Endothelial cell of umbilical vein (primary cell): ENCODE results near the gene NEDD9. TPM values are rescaled to one million over a fixed set of nuclear protein-coding genes. Genes with fewer than 3 reads are reported as not detected.

Source experiments
- BruUV-seq: library from RNA; stranded (reverse); fragments of 400-500 nt; replicated peaks from 2 replicates; lab custom pipeline; 2021; lab: Mats Ljungman, UMichigan
- CTCF ChIA-PET: fragments of 300-600, 350-600 bp; sonication (Branson Sonifier 250); formaldehyde crosslinking; loops from one replicate; lab custom pipeline; 2021; ENCODE audit warnings: antibody characterized with exemption, inconsistent platforms; lab: Charles Lee
- POLR2A ChIA-PET: fragments of 300-600, 350-600 bp; sonication (Branson Sonifier 250); formaldehyde crosslinking; loops from one replicate; lab custom pipeline; 2021; ENCODE audit warnings: antibody characterized with exemption, inconsistent platforms; lab: Charles Lee
- DNase-seq: peaks from one replicate; pipeline ENCODE4 v3.0.0-alpha.2; 2011; ENCODE audit warnings: low read depth, low spot score
- FAIRE-seq: peaks from 2 replicates; lab custom pipeline; 2011; peaks lifted over from hg19 to GRCh38; lab: Jason Lieb, UNC
- H2AFZ ChIP-seq: 2 replicates; pipeline ENCODE4 v1.6.0; 2012; ENCODE audit warnings: low read depth, low read length, control low read depth, inconsistent platforms
- H3K27ac ChIP-seq: 2 replicates; pipeline ENCODE4 v1.5.1; 2011; ENCODE audit warnings: low read depth, mild to moderate bottlenecking, control low read depth, low read length, moderate library complexity; ENCODE audit not compliant: insufficient read depth
- H3K27me3 ChIP-seq, 2 experiments: 2 replicates each; pipeline versions ENCODE4 v1.6.0 to v1.6.1; 2011; ENCODE audit warnings: low read length in 2 of 2, mixed read lengths in 1 of 2; ENCODE audit not compliant: control insufficient read depth in 2 of 2, insufficient read depth in 2 of 2
- H3K36me3 ChIP-seq, 2 experiments: 2 replicates in 1 of 2; 3 replicates in 1 of 2; pipeline ENCODE4 v1.5.1; 2011; ENCODE audit warnings: low read length in 2 of 2, mild to moderate bottlenecking in 1 of 2, moderate library complexity in 1 of 2; ENCODE audit not compliant: control insufficient read depth in 2 of 2, insufficient read depth in 2 of 2; ENCODE audit errors: extremely low read depth in 1 of 2
- H3K4me1 ChIP-seq: 3 replicates; pipeline ENCODE4 v1.5.1; 2011; ENCODE audit warnings: mild to moderate bottlenecking, low read length; ENCODE audit not compliant: control insufficient read depth, insufficient read depth; ENCODE audit errors: extremely low read depth
- H3K4me2 ChIP-seq: 2 replicates; pipeline ENCODE4 v1.6.1; 2011; ENCODE audit warnings: low read length, control low read depth, mixed read lengths; ENCODE audit not compliant: insufficient read depth
- H3K4me3 ChIP-seq, 3 experiments: fragments of 200-600 bp in 1 of 3; sonication (generic), shearing (Covaris generic) in 1 of 3; replicated peaks in 1 of 3; 2 replicates each; pipeline ENCODE4 v1.5.1; 2011 to 2016; ENCODE audit warnings: control low read depth in 3 of 3, low read length in 3 of 3, mild to moderate bottlenecking in 2 of 3, inconsistent platforms in 1 of 3, low read depth in 1 of 3, moderate library complexity in 1 of 3; ENCODE audit not compliant: insufficient read depth in 1 of 3
- H3K79me2 ChIP-seq: 2 replicates; pipeline ENCODE4 v1.6.0; 2012; ENCODE audit warnings: low read length, inconsistent platforms; ENCODE audit not compliant: control insufficient read depth, insufficient read depth
- H3K9ac ChIP-seq: replicated peaks from 2 replicates; pipeline ENCODE3; 2011; ENCODE audit warnings: low read length, control low read depth; ENCODE audit not compliant: insufficient read depth; ENCODE audit errors: extremely low read depth
- H3K9me1 ChIP-seq: replicated peaks from 3 replicates; pipeline ENCODE4 v1.6.0; 2011; ENCODE audit warnings: mild to moderate bottlenecking, low read length; ENCODE audit not compliant: control insufficient read depth, insufficient read depth; ENCODE audit errors: extremely low read depth
- H3K9me3 ChIP-seq: replicated peaks from 2 replicates; pipeline ENCODE4 v1.5.1; 2012; ENCODE audit warnings: low read length, inconsistent platforms; ENCODE audit not compliant: control insufficient read depth, insufficient read depth
- H4K20me1 ChIP-seq: replicated peaks from 2 replicates; pipeline ENCODE3; 2011; ENCODE audit warnings: mild to moderate bottlenecking, low read length; ENCODE audit not compliant: control insufficient read depth, insufficient read depth; ENCODE audit errors: extremely low read depth
- EZH2 ChIP-seq: IDR thresholded peaks from 2 replicates; pipeline ENCODE4 v1.6.1; 2012; ENCODE audit warnings: borderline replicate concordance, low read depth, mild to moderate bottlenecking, moderate library complexity, low read length, inconsistent platforms; ENCODE audit not compliant: severe bottlenecking
- FOS ChIP-seq: IDR thresholded peaks from 2 replicates; pipeline ENCODE4 v1.6.1; 2011; ENCODE audit warnings: mild to moderate bottlenecking, low read length, moderate library complexity, borderline replicate concordance; ENCODE audit not compliant: insufficient read depth
- GATA2 ChIP-seq: IDR thresholded peaks from 2 replicates; pipeline ENCODE4 v1.7.0; 2011; ENCODE audit warnings: low read depth, mild to moderate bottlenecking, moderate library complexity, mixed read lengths, low read length; ENCODE audit not compliant: insufficient read length, insufficient read depth
- JUN ChIP-seq: IDR thresholded peaks from 2 replicates; pipeline ENCODE4 v1.6.1; 2011; ENCODE audit warnings: borderline replicate concordance, low read depth; ENCODE audit not compliant: insufficient read length, insufficient read depth
- MAX ChIP-seq: IDR thresholded peaks from 2 replicates; pipeline ENCODE4 v1.6.1; 2011; ENCODE audit not compliant: insufficient read depth, insufficient read length
- MYC ChIP-seq: IDR thresholded peaks from one replicate; pipeline ENCODE4 v1.6.1; 2011; ENCODE audit warnings: mild to moderate bottlenecking, low read depth, low read length
- POLR2A ChIP-seq: IDR thresholded peaks from 2 replicates; pipeline ENCODE4 v1.6.1; 2012; ENCODE audit warnings: low read depth, mild to moderate bottlenecking, control low read depth, low read length
- POLR2AphosphoS5 ChIP-seq: IDR thresholded peaks from 2 replicates; pipeline ENCODE4 v1.6.1; 2012; ENCODE audit warnings: low read depth, mild to moderate bottlenecking, control low read depth, low read length, moderate library complexity; ENCODE audit not compliant: insufficient read depth
- dilution Hi-C: fragments of 300-500 bp; cut with MboI; formaldehyde crosslinking; loops from one replicate; pipeline ENCODE4 v1.15.0; 2019; ENCODE audit warnings: low sequenced_read_pairs; ENCODE audit not compliant: extremely low pct_ligation_motif_present
- intact Hi-C: fragments of 100-400 bp; cut with micrococcal nuclease; formaldehyde crosslinking; loops from one replicate; pipeline ENCODE4 v1.10.0; 2022
- polyA plus RNA-seq, 4 experiments: library from polyadenylated mRNA; depleted of rRNA in 3 of 4; stranded (reverse) in 3 of 4; unstranded in 1 of 4; fragments of >200 nt; gene quantifications; 2 replicates each; pipeline versions ENCODE4 v1.2.1 to v1.2.3, GENCODE V29; 2011 to 2012; ENCODE audit warnings: missing spikeins in 1 of 4
- total RNA-seq: library from RNA; stranded (reverse); gene quantifications from 2 replicates; pipeline ENCODE4 v1.2.3, GENCODE V29; 2021
- TF ChIP-seq, protein P1 (sequence below), 2 donors: IDR thresholded peaks; 1 replicate in 1 of 2; 2 replicates in 1 of 2; pipeline ENCODE4 v1.5.1; 2011; ENCODE audit warnings: low read length in 2 of 2, mild to moderate bottlenecking in 2 of 2, moderate library complexity in 2 of 2, control low read depth in 1 of 2, inconsistent platforms in 1 of 2, low read depth in 1 of 2; ENCODE audit not compliant: insufficient read depth in 1 of 2; ENCODE audit errors: extremely low read depth in 1 of 2

Gene NEDD9
- total and polyA plus RNA-seq, 2 donors (not counting 3 experiments of a cell fraction or from before 2014, with no cell fraction given): 55.2 to 61.0 TPM

GRCh38 chr6:11218102-11218442 lies 14.4 kb downstream of the NEDD9 start:
- H3K36me3 ChIP-seq: peaks cover 0 to 4% of the 10 kb centered on the region in 2 experiments
- H3K4me3 ChIP-seq: no peak overlapping the region
- no peaks in the 10 kb centered on the region for H3K9me3 ChIP-seq
- H3K4me2 ChIP-seq: peak overlapping the region; percentile 37
- ChIA-PET POLR2A (interaction anchor here (1.0 kb wide), 1 partner anchor 136 kb away, joined by 3 read pairs; no protein-coding TSS in a partner anchor), CTCF (interaction anchor here (0.7 to 1.6 kb wide), 6 partner anchors 12 to 279 kb away, joined by 3 to 6 read pairs (median 4); partner anchors contain the start of gene NEDD9)
- no peaks in the 10 kb centered on the region for H3K9me1 ChIP-seq
- FAIRE-seq: no peak
- peaks cover 74% of the 10 kb centered on the region for H3K79me2 ChIP-seq
- DNase-seq: no peak
- dilution Hi-C loops (no loop called here), intact Hi-C loops (loop anchor here (1.0 to 10.0 kb wide), 8 partner anchors 11 to 1367 kb away; partner anchors contain the start of genes HIVEP1 and SMIM13)
- no peaks in the 10 kb centered on the region for H3K27me3 ChIP-seq
- peaks cover 96% of the 10 kb centered on the region for H3K4me1 ChIP-seq
- H4K20me1 ChIP-seq: no peaks in the 10 kb centered on the region
- H3K9ac ChIP-seq: peak overlapping the region; percentile 77
- peak overlapping the region; percentile 91 for H3K27ac ChIP-seq
- no TSS peak for BruUV-seq
- TF ChIP-seq FOS (no peak), MAX (no peak), POLR2A (no peak), MYC (no peak), GATA2 (no peak), POLR2AphosphoS5 (no peak), EZH2 (no peak), JUN (no peak)
- TF ChIP-seq, protein P1, sequence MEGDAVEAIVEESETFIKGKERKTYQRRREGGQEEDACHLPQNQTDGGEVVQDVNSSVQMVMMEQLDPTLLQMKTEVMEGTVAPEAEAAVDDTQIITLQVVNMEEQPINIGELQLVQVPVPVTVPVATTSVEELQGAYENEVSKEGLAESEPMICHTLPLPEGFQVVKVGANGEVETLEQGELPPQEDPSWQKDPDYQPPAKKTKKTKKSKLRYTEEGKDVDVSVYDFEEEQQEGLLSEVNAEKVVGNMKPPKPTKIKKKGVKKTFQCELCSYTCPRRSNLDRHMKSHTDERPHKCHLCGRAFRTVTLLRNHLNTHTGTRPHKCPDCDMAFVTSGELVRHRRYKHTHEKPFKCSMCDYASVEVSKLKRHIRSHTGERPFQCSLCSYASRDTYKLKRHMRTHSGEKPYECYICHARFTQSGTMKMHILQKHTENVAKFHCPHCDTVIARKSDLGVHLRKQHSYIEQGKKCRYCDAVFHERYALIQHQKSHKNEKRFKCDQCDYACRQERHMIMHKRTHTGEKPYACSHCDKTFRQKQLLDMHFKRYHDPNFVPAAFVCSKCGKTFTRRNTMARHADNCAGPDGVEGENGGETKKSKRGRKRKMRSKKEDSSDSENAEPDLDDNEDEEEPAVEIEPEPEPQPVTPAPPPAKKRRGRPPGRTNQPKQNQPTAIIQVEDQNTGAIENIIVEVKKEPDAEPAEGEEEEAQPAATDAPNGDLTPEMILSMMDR (IDR thresholded peaks at IDR 0.05; ENCODE audit: extremely low read depth in 1 of 2, insufficient read depth in 1 of 2, low read depth in 1 of 2, low read length in 2 of 2): no peak
- no peak overlapping the region for H2AFZ ChIP-seq
